AG04450 (cell line): ENCODE measurements around the gene RNF151. TPM values are rescaled to one million over a fixed set of nuclear protein-coding genes. Genes with fewer than 3 reads are reported as not detected.
A peak's percentile ranks its signal among the peaks of the same experiment; 100 is the strongest.

Experiments
- CTCF ChIA-PET: fragments of 300-600, 350-600 bp; formaldehyde crosslinking; extraction: SDS; loops from one replicate; lab custom pipeline; 2022; ENCODE audit warnings: antibody characterized with exemption, inconsistent platforms; lab: Charles Lee
- POLR2A ChIA-PET: fragments of 350-600 bp; formaldehyde crosslinking; extraction: SDS; loops from one replicate; lab custom pipeline; 2021; ENCODE audit warnings: antibody characterized with exemption, inconsistent platforms; lab: Yijun Ruan, JAX
- DNase-seq: peaks from one replicate; pipeline ENCODE4 v3.0.0-alpha.2; 2011; ENCODE audit warnings: low read depth, low spot score
- H3K27ac ChIP-seq: one replicate; pipeline ENCODE4 v1.5.1; 2012; ENCODE audit warnings: low read depth, low read length, control low read depth
- H3K27me3 ChIP-seq: one replicate; pipeline ENCODE4 v1.6.0; 2012; ENCODE audit warnings: low read length; ENCODE audit not compliant: control insufficient read depth, insufficient read depth
- H3K4me3 ChIP-seq: 2 replicates; pipeline ENCODE4 v1.5.1; 2011; ENCODE audit warnings: mild to moderate bottlenecking, low read depth, low read length, control low read depth
- H3K9me3 ChIP-seq: 2 replicates; pipeline ENCODE4 v1.5.1; 2012; ENCODE audit warnings: low read length; ENCODE audit not compliant: control insufficient read depth, insufficient read depth
- CTCF ChIP-seq: IDR thresholded peaks from 2 replicates; pipeline ENCODE4 v1.5.1; 2011; ENCODE audit warnings: low read depth, low read length, control low read depth, inconsistent platforms
- polyA plus RNA-seq: library from polyadenylated mRNA; depleted of rRNA; stranded (reverse); fragments of >200 nt; gene quantifications from 2 replicates; pipeline ENCODE4 v1.2.3, GENCODE V29; 2011

Gene RNF151
- polyA plus RNA-seq, 1 experiment, result not detected

- Histone ChIP-seq H3K27ac (no peak overlapping the region), H3K9me3 (peaks cover 12% of the 10 kb centered on the region; the same call in 1 of the 2 replicates), H3K27me3 (peaks cover 21% of the 10 kb centered on the region), H3K4me3 (peak overlapping the region; percentile 32)
- ChIA-PET CTCF (interaction anchor here (4.0 kb wide), 1 partner anchor 14 kb away, joined by 16 read pairs; no protein-coding TSS in a partner anchor), POLR2A (interaction anchor here (3.2 kb wide), 1 partner anchor 26 kb away, joined by 10 read pairs; the partner anchor contains the start of gene RPS2)
- no peak for TF ChIP-seq CTCF
- DNase-seq, result no peak
Observed at GRCh38 chr16:1990351-1991134, 23.9 kb downstream of the RNF151 start.

- no peak for TF ChIP-seq CTCF
- no peak for DNase-seq
- Histone ChIP-seq H3K4me3 (no peak overlapping the region), H3K27ac (no peak overlapping the region), H3K9me3 (peaks cover 12% of the 10 kb centered on the region; the same call in 1 of the 2 replicates), H3K27me3 (peaks cover 21% of the 10 kb centered on the region)
- CTCF ChIA-PET, result interaction anchor here (4.0 kb wide), 1 partner anchor 13 kb away, joined by 16 read pairs; no protein-coding TSS in a partner anchor
- POLR2A ChIA-PET, result interaction anchor here (1.8 to 3.2 kb wide), 2 partner anchors 26 to 164 kb away, joined by 7 to 10 read pairs; partner anchors contain the start of genes RPS2 and TRAF7
Observed at GRCh38 chr16:1991135-1991551, 24.5 kb downstream of the RNF151 start.

GRCh38 chr16:1991588-1991947 lies 24.9 kb downstream of the RNF151 start:
- POLR2A ChIA-PET, result interaction anchor here (1.8 to 3.2 kb wide), 2 partner anchors 27 to 164 kb away, joined by 7 to 10 read pairs; partner anchors contain the start of genes RPS2 and TRAF7
- H3K27me3 ChIP-seq, result peaks cover 21% of the 10 kb centered on the region
- H3K4me3 ChIP-seq, result peak overlapping the region; percentile 48
- DNase-seq, result no peak
- no peak for TF ChIP-seq CTCF
- H3K9me3 ChIP-seq, result peaks cover 12% of the 10 kb centered on the region; the same call in 1 of the 2 replicates
- H3K27ac ChIP-seq, result no peak overlapping the region
- CTCF ChIA-PET, result interaction anchor here (4.0 kb wide), 1 partner anchor 13 kb away, joined by 16 read pairs; no protein-coding TSS in a partner anchor

GRCh38 chr16:1991948-1992703 lies 25.5 kb downstream of the RNF151 start:
- peak overlapping the region; percentile 48 for H3K4me3 ChIP-seq
- ChIA-PET POLR2A (interaction anchor here (1.8 to 3.2 kb wide), 2 partner anchors 27 to 163 kb away, joined by 7 to 10 read pairs; partner anchors contain the start of genes RPS2 and TRAF7), CTCF (interaction anchor here (4.0 kb wide), 1 partner anchor 12 kb away, joined by 16 read pairs; no protein-coding TSS in a partner anchor)
- peaks cover 21% of the 10 kb centered on the region for H3K27me3 ChIP-seq
- H3K9me3 ChIP-seq, result peaks cover 12% of the 10 kb centered on the region; the same call in 1 of the 2 replicates
- no peak for TF ChIP-seq CTCF
- peak; percentile 67 for DNase-seq
- H3K27ac ChIP-seq, result no peak overlapping the region
